GM12873 (cell line): ENCODE measurements around the gene SEPTIN2.

Experiments
- TF ChIP-seq, protein P1 (sequence below): IDR thresholded peaks from 2 replicates; pipeline ENCODE4 v1.5.1; 2012; ENCODE audit warnings: low read depth, mild to moderate bottlenecking, moderate library complexity, low read length, control low read depth; ENCODE audit not compliant: insufficient read depth; ENCODE audit errors: missing control alignments

Gene SEPTIN2

DNA sequence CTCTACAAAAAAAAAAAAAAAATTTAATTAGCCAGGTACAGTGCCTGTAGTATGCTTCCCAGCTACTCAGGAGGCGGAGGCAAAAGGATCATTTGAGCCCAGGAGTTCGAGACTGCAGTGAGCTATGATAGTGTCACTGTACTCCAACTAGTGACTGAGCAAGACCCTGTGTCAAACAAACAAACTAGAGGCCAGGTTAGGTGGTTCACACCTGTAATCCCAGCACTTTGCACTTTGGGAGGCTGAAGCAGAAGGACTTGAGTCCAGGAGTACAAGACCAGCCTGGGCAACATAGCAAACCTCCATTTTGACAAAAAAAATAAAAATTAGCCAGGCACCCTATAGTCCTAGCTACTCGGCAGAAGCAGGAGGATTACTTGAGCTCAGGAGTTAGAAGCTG lies 13.6 kb upstream of the SEPTIN2 start:
- TF ChIP-seq, protein P1, sequence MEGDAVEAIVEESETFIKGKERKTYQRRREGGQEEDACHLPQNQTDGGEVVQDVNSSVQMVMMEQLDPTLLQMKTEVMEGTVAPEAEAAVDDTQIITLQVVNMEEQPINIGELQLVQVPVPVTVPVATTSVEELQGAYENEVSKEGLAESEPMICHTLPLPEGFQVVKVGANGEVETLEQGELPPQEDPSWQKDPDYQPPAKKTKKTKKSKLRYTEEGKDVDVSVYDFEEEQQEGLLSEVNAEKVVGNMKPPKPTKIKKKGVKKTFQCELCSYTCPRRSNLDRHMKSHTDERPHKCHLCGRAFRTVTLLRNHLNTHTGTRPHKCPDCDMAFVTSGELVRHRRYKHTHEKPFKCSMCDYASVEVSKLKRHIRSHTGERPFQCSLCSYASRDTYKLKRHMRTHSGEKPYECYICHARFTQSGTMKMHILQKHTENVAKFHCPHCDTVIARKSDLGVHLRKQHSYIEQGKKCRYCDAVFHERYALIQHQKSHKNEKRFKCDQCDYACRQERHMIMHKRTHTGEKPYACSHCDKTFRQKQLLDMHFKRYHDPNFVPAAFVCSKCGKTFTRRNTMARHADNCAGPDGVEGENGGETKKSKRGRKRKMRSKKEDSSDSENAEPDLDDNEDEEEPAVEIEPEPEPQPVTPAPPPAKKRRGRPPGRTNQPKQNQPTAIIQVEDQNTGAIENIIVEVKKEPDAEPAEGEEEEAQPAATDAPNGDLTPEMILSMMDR = no peak

DNA sequence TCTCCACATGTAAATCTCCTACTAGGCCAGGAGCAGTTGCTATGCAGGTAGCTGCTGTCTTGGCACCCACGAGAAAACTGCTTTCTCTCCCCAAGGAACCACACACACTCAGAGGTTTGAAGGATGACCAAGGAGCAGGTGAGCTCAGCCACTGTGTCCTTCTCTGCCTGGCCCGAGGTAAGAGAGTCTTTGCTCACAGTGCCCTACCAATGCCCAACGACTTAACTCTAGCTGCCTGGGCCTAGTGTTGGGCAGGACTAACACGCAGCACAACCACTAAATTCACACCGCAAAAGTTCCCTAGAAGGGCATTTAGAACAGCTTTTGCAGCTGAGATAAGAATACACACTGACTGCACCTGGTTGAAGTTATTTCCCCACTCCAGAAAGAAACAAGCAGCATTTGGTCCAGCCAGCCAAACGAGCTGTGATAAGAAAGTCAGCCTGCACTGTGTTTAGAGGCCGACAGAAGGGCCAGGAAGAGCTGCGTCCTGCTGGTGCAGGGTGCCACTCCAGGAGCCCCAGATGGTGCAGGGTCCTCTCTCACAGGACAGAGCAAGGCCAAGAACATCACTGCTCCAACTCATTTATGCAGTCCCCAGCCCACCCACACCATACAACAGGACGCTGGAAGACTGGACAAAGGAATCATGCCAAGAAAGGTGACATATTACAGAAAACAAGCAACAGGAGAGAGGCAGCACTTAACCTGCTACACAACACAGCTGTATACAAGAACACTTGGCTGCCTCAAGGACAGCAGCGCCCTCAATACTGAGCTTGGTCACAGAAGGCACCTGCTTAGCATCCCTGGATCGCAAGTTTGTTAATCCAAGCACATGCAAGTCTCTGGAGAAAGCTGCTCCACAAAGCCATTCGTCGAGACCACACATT lies 12.7 kb upstream of the SEPTIN2 start:
- TF ChIP-seq, protein P1 = no peak

DNA sequence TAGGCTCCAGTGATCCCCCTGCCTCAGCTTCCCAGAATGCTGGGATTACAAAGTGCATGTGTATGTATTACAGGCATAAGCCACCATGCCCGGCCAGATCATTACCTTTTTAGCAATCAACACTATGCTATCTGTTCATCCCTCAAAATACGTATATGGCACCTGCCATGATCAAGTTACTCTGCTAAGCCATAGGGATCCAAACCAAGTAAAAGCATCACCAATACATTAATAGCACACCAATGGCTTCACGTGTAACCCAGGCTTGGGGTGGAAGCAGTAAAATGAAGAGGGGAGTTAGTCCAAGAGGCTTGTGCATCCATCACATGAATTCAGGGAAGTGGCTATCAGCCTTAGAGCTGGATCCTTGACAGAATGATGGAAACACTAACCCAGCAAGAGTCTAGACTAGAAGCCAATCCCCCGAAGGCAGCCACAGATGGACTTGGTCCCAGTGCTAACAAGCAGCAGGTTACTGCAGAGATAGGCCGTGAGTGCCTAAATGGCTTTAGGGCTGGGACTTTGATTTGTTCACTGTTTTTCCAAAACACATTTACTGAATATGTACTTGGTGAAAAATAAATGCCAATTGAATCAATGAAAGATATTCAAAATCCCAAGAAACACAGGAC lies 11.6 kb upstream of the SEPTIN2 start:
- TF ChIP-seq, protein P1 = no peak

DNA sequence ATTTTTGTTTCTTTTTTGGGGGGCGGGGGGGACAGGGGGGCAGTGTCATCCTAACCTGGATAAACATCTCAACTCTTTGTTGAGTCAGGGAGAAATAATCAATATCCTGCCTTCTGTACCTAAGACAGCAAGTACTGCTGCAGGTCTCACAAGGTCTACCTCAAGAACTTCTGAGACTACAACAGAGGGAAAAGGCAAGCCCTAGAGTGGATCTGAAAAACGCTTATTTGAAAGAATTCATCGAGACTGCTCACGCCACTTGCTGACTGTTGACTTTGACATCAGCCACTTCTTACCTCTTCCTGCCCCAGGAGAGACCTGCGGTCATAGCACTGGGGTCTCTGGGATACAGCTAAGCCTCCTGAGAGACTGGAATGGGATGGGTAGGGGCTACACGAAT lies 8.7 kb upstream of the SEPTIN2 start:
- TF ChIP-seq, protein P1 = no peak

DNA sequence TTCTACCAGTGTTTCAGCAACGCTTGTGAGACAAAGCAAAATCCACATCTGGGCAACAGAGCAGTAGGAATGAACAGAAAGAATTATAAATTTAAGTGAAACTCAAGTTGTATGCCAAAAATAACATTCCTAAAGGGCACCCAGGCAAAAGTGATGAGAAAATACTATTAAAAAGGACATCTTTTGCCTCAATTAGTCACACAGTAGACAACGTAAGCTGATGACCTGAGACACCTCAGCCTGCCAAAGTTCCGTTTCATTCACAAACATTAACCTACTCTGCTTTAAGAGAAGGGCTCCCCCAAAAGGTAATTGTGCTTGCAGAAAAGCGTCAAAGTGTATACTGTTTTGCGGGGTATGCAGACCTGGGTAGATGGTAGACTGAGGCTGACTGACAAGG lies 7.5 kb upstream of the SEPTIN2 start:
- TF ChIP-seq, protein P1 = no peak

DNA sequence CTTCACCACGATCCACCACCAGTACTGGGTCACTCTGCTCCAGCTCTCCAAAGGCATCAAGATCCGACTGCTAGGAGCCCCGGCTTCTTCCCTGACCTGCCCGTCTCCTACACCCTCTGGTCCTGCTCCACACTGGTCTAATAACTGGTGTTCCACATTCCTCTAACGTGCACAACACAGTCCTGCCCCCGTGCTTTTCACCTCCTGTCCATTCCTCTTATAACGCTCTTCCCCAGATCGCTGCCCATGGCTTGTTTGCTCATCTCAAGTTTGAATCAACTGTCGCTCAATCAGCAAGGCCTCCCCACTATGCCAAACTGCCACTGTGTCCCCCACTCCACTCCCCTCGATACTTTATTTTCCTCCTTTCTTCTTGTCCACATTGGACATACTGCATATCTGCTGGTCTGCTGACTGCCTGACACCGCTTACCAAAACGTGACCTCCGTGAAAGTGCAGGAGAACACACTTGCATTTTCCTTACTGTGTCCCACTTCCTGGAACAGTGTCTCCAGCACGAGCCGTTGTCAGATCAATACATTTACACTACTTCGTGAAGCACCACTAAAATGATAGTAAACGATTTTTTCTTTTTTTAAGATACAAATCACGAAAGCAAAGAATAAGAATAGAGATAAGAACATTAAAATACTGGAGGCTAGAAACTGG lies 6.8 kb upstream of the SEPTIN2 start:
- TF ChIP-seq, protein P1 = no peak

DNA sequence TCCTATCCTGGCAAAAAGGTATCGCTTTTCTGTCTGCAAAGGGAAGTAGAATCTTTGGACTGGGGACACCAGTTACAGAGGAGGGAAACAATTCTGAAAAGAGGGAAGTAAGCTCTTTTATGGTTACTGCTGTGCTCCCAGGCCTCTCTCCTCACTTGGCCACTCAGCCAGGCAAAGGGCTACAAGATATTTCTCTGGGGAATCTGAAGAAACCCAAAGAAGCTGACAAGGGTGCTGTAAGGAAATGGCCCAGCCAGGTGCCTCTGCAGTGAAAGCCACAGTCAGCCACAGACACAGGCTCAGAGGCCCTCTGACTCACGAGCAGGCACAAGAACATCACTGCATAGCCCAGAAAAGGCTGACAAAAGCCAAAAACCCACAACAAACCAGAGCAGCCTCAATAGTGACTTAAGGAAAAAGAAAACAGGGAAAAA lies 6.0 kb upstream of the SEPTIN2 start:
- TF ChIP-seq, protein P1 = no peak
